ENCODE results near the gene DIS3. TPM values are rescaled to one million over a fixed set of nuclear protein-coding genes. Genes with fewer than 3 reads are reported as not detected.
"Not testable (repeated sequence)": the region's sequence is repeated elsewhere in the genome, so short reads cannot be mapped to it uniquely, and the experiment has no call there.

DIS3 gene
- 10 to 100 TPM; 40.7 to 50.5 TPM for total RNA-seq

- no peaks in the 10 kb centered on the region for H3K27me3 Mint-ChIP-seq
- peaks cover 33% of the 10 kb centered on the region for H3K4me1 Mint-ChIP-seq
- no peaks in the 10 kb centered on the region for H3K9me3 Mint-ChIP-seq
- H3K4me3 Mint-ChIP-seq, result peak within 1 kb of the TSS; percentile 98
- H3K36me3 Mint-ChIP-seq (ENCODE audit: low read depth), result peaks cover 88% of the 10 kb centered on the region
- peak; percentile 97 for ATAC-seq (replicated peaks)
- H3K27ac Mint-ChIP-seq, result peak within 1 kb of the TSS; percentile 99
These were observed at the start of gene DIS3, which contains the start of gene PIBF1 for GRCh38 chr13:72781451-72782439. Gene DIS3 (minus strand): TSS chr13:72781900. CDS start chr13:72781832, 68 bp downstream. Gene PIBF1 (plus strand): TSS chr13:72782133. CDS start chr13:72783470, 1,337 bp downstream.

- Mint-ChIP-seq H3K27me3 (no peaks in the 10 kb centered on the region), H3K9me3 (no peaks in the 10 kb centered on the region)
These were observed 42.0 kb upstream of the DIS3 start for GRCh38 chr13:72823724-72824123.

GRCh38 chr13:72823081-72823480 lies 41.4 kb upstream of the DIS3 start:
- Mint-ChIP-seq H3K27ac (no peak overlapping the region), H3K27me3 (no peaks in the 10 kb centered on the region), H3K4me1 (no peaks in the 10 kb centered on the region)

More at GRCh38 chr13:72823724-72824123, 42.0 kb upstream of the DIS3 start:
- Mint-ChIP-seq H3K4me1 (no peaks in the 10 kb centered on the region), H3K27ac (peak overlapping the region; percentile 36), H3K4me3 (no peak overlapping the region), H3K36me3 (ENCODE audit: low read depth) (peaks cover 82% of the 10 kb centered on the region)
- ATAC-seq (replicated peaks), result no peak

GRCh38 chr13:72820898-72821279 lies 39.2 kb upstream of the DIS3 start:
- H3K4me1 Mint-ChIP-seq, result no peaks in the 10 kb centered on the region

More at GRCh38 chr13:72823081-72823480, 41.4 kb upstream of the DIS3 start:
- Mint-ChIP-seq H3K36me3 (ENCODE audit: low read depth) (peaks cover 82% of the 10 kb centered on the region), H3K9me3 (no peaks in the 10 kb centered on the region), H3K4me3 (no peak overlapping the region)
- no peak for ATAC-seq (replicated peaks)

GRCh38 chr13:72820156-72820897 lies 38.6 kb upstream of the DIS3 start:
- peaks cover 62% of the 10 kb centered on the region for H3K36me3 Mint-ChIP-seq (ENCODE audit: low read depth)
- H3K4me1 Mint-ChIP-seq, result no peaks in the 10 kb centered on the region
- H3K9me3 Mint-ChIP-seq, result no peaks in the 10 kb centered on the region
- H3K27ac Mint-ChIP-seq, result no peak overlapping the region
- no peaks in the 10 kb centered on the region for H3K27me3 Mint-ChIP-seq
- H3K4me3 Mint-ChIP-seq, result no peak overlapping the region
- no peak for ATAC-seq (replicated peaks)

More at GRCh38 chr13:72820898-72821279, 39.2 kb upstream of the DIS3 start:
- no peak for ATAC-seq (replicated peaks)
- no peaks in the 10 kb centered on the region for H3K9me3 Mint-ChIP-seq
- H3K4me3 Mint-ChIP-seq, result no peak overlapping the region
- no peaks in the 10 kb centered on the region for H3K27me3 Mint-ChIP-seq
- H3K27ac Mint-ChIP-seq, result no peak overlapping the region
- peaks cover 63% of the 10 kb centered on the region for H3K36me3 Mint-ChIP-seq (ENCODE audit: low read depth)

- Mint-ChIP-seq H3K9me3 (no peaks in the 10 kb centered on the region), H3K4me1 (no peaks in the 10 kb centered on the region), H3K27me3 (no peaks in the 10 kb centered on the region), H3K4me3 (no peak overlapping the region), H3K27ac (no peak overlapping the region), H3K36me3 (ENCODE audit: low read depth) (peaks cover 58% of the 10 kb centered on the region)
- no peak for ATAC-seq (replicated peaks)
These were observed 27.3 kb upstream of the DIS3 start for GRCh38 chr13:72808917-72809500.

- not testable (repeated sequence) for H3K4me3 Mint-ChIP-seq; ATAC-seq (replicated peaks); H3K27me3 Mint-ChIP-seq; H3K27ac Mint-ChIP-seq; H3K9me3 Mint-ChIP-seq; H3K4me1 Mint-ChIP-seq
- H3K36me3 Mint-ChIP-seq (ENCODE audit: low read depth), result peaks cover 64% of the 10 kb centered on the region
These were observed 24.8 kb upstream of the DIS3 start for GRCh38 chr13:72806514-72806913.

GRCh38 chr13:72805676-72806346 lies 24.1 kb upstream of the DIS3 start:
- Mint-ChIP-seq H3K36me3 (ENCODE audit: low read depth) (peaks cover 67% of the 10 kb centered on the region), H3K4me3 (no peak overlapping the region), H3K9me3 (no peaks in the 10 kb centered on the region), H3K27ac (no peak overlapping the region), H3K4me1 (no peaks in the 10 kb centered on the region), H3K27me3 (no peaks in the 10 kb centered on the region)
- ATAC-seq (replicated peaks), result no peak

- no peak overlapping the region for H3K4me3 Mint-ChIP-seq
- no peaks in the 10 kb centered on the region for H3K27me3 Mint-ChIP-seq
- H3K27ac Mint-ChIP-seq, result no peak overlapping the region
- no peaks in the 10 kb centered on the region for H3K4me1 Mint-ChIP-seq
- H3K36me3 Mint-ChIP-seq (ENCODE audit: low read depth), result peaks cover 73% of the 10 kb centered on the region
- no peaks in the 10 kb centered on the region for H3K9me3 Mint-ChIP-seq
- ATAC-seq (replicated peaks), result no peak
These were observed 22.6 kb upstream of the DIS3 start for GRCh38 chr13:72804301-72804700.

- no peak for ATAC-seq (replicated peaks)
- Mint-ChIP-seq H3K36me3 (ENCODE audit: low read depth) (peaks cover 78% of the 10 kb centered on the region), H3K4me1 (no peaks in the 10 kb centered on the region), H3K9me3 (no peaks in the 10 kb centered on the region), H3K4me3 (no peak overlapping the region), H3K27ac (no peak overlapping the region), H3K27me3 (no peaks in the 10 kb centered on the region)
These were observed 17.1 kb upstream of the DIS3 start for GRCh38 chr13:72798817-72799216.

- H3K36me3 Mint-ChIP-seq (ENCODE audit: low read depth), result peaks cover 79% of the 10 kb centered on the region
- no peak for ATAC-seq (replicated peaks)
These were observed 10.9 kb upstream of the DIS3 start for GRCh38 chr13:72792640-72793039.

GRCh38 chr13:72788831-72789230 lies 7.1 kb upstream of the DIS3 start:
- peaks cover 67% of the 10 kb centered on the region for H3K36me3 Mint-ChIP-seq (ENCODE audit: low read depth)
- H3K4me3 Mint-ChIP-seq, result no peak overlapping the region
- peaks cover 16% of the 10 kb centered on the region for H3K4me1 Mint-ChIP-seq
- ATAC-seq (replicated peaks), result no peak
- H3K27me3 Mint-ChIP-seq, result no peaks in the 10 kb centered on the region
- no peak overlapping the region for H3K27ac Mint-ChIP-seq
- H3K9me3 Mint-ChIP-seq, result no peaks in the 10 kb centered on the region

More at GRCh38 chr13:72792640-72793039, 10.9 kb upstream of the DIS3 start:
- no peaks in the 10 kb centered on the region for H3K9me3 Mint-ChIP-seq
- peaks cover 4% of the 10 kb centered on the region for H3K4me1 Mint-ChIP-seq
- H3K4me3 Mint-ChIP-seq, result no peak overlapping the region
- no peak overlapping the region for H3K27ac Mint-ChIP-seq
- H3K27me3 Mint-ChIP-seq, result no peaks in the 10 kb centered on the region

GRCh38 chr13:72784679-72785078 lies 3.0 kb upstream of the DIS3 start:
- not testable (repeated sequence) for H3K9me3 Mint-ChIP-seq; H3K27ac Mint-ChIP-seq; ATAC-seq (replicated peaks); H3K4me3 Mint-ChIP-seq; H3K27me3 Mint-ChIP-seq
- peaks cover 63% of the 10 kb centered on the region for H3K36me3 Mint-ChIP-seq (ENCODE audit: low read depth)
- H3K4me1 Mint-ChIP-seq, result peaks cover 30% of the 10 kb centered on the region

- ATAC-seq (replicated peaks), result no peak
- Mint-ChIP-seq H3K4me1 (peaks cover 30% of the 10 kb centered on the region), H3K36me3 (ENCODE audit: low read depth) (peaks cover 80% of the 10 kb centered on the region)
These were observed 1.0 kb upstream of the DIS3 start for GRCh38 chr13:72782717-72783116.

More at GRCh38 chr13:72782717-72783116, 1.0 kb upstream of the DIS3 start:
- Mint-ChIP-seq H3K27me3 (no peaks in the 10 kb centered on the region), H3K27ac (peak overlapping the region; percentile 99), H3K9me3 (no peaks in the 10 kb centered on the region), H3K4me3 (peak overlapping the region; percentile 98)
